SU-DHL-6 (cell line): ENCODE results near the gene RNF123.
A peak's percentile ranks its signal among the peaks of the same experiment; 100 is the strongest.

Experiments used
- H2AFZ ChIP-seq: fragments of 200-600 bp; sonication (generic); 2 replicates; pipeline ENCODE4 v1.6.1; 2014; ENCODE audit warnings: low read depth, mild to moderate bottlenecking, moderate library complexity, mixed read lengths, antibody characterized with exemption, low read length; ENCODE audit not compliant: severe bottlenecking
- H3F3A ChIP-seq: fragments of 200-600 bp; shearing (Covaris generic); 2 replicates; pipeline ENCODE4 v1.6.0; 2016; ENCODE audit warnings: antibody characterized with exemption, mild to moderate bottlenecking; ENCODE audit not compliant: insufficient read depth
- H3K27ac ChIP-seq: fragments of 200-600 bp; sonication (generic); 2 replicates; pipeline ENCODE4 v1.5.1; 2016; ENCODE audit warnings: low read depth, mild to moderate bottlenecking, low read length, moderate library complexity, mixed read lengths
- H3K27me3 ChIP-seq: fragments of 200-600 bp; sonication (generic), shearing (Covaris generic); 2 replicates; pipeline ENCODE4 v1.6.0; 2014; ENCODE audit warnings: mild to moderate bottlenecking, low read length
- H3K36me3 ChIP-seq: fragments of 200-600 bp; sonication (generic); 2 replicates; pipeline ENCODE4 v1.6.1; 2014; ENCODE audit warnings: mild to moderate bottlenecking, low read length, mixed read lengths
- H3K4me2 ChIP-seq: fragments of 300-600, 200-600 bp; shearing (Covaris generic), sonication (generic); 2 replicates; pipeline ENCODE4 v1.6.0; 2014; ENCODE audit warnings: low read length, low read depth, mild to moderate bottlenecking; ENCODE audit not compliant: poor library complexity, severe bottlenecking
- H3K4me3 ChIP-seq: fragments of 200-600 bp; sonication (generic); 2 replicates; pipeline ENCODE4 v1.5.1; 2014; ENCODE audit warnings: antibody characterized with exemption, low read length, mild to moderate bottlenecking, mixed read lengths; ENCODE audit not compliant: insufficient read depth, poor library complexity, severe bottlenecking
- H3K79me2 ChIP-seq: fragments of 200-600 bp; sonication (generic); 2 replicates; pipeline ENCODE4 v1.6.1; 2014; ENCODE audit warnings: mild to moderate bottlenecking, low read length, moderate library complexity; ENCODE audit not compliant: insufficient read depth
- H3K9ac ChIP-seq: fragments of 200-600 bp; sonication (generic); 2 replicates; pipeline ENCODE4 v1.7.0; 2014; ENCODE audit warnings: mild to moderate bottlenecking, low read length
- H3K9me2 ChIP-seq: fragments of 200-600 bp; sonication (generic); replicated peaks from 2 replicates; pipeline ENCODE4 v1.6.1; 2014; ENCODE audit warnings: low read length; ENCODE audit not compliant: insufficient read depth
- H3K9me3 ChIP-seq: fragments of 200-600 bp; sonication (generic); 2 replicates; pipeline ENCODE4 v1.6.1; 2014; ENCODE audit warnings: low read length, mixed read lengths; ENCODE audit not compliant: insufficient read depth
- H4K20me1 ChIP-seq: fragments of 200-600 bp; sonication (generic); 2 replicates; pipeline ENCODE4 v1.6.1; 2014; ENCODE audit warnings: low read depth, mild to moderate bottlenecking, antibody characterized with exemption, low read length, moderate library complexity, mixed read lengths
- CTCF ChIP-seq: fragments of 200-600 bp; sonication (generic); IDR thresholded peaks from one replicate; pipeline ENCODE4 v1.5.1; 2017; ENCODE audit warnings: antibody characterized with exemption, mild to moderate bottlenecking, low read length, moderate library complexity; ENCODE audit not compliant: insufficient read depth, poor library complexity, severe bottlenecking
- EZH2phosphoT487 ChIP-seq: fragments of 200-600 bp; sonication (generic), shearing (Covaris generic); conservative IDR thresholded peaks from 2 replicates; pipeline ENCODE4 v1.6.1; 2018; ENCODE audit warnings: mild to moderate bottlenecking, antibody characterized with exemption, low read length, moderate library complexity, mixed read lengths

RNF123 gene

GRCh38 chr3:49724586-49724985 lies 35.2 kb downstream of the RNF123 start:
- Histone ChIP-seq H3K9ac (peak overlapping the region; percentile 100), H3K4me2 (peak overlapping the region; percentile 99), H2AFZ (peak overlapping the region; percentile 89), H3K9me2 (no peaks in the 10 kb centered on the region), H3F3A (peaks cover 18% of the 10 kb centered on the region), H3K27ac (peak overlapping the region; percentile 79), H3K27me3 (no peaks in the 10 kb centered on the region), H3K79me2 (0 out of 2 replicates have a peak, but pooled peaks cover 3% of the 10 kb centered on the region), H3K4me3 (peak overlapping the region; percentile 74), H4K20me1 (no peaks in the 10 kb centered on the region), H3K36me3 (no peaks in the 10 kb centered on the region), H3K9me3 (no peaks in the 10 kb centered on the region)
- TF ChIP-seq EZH2phosphoT487 (no peak), CTCF (no peak)

- Histone ChIP-seq H3K27me3 (no peaks in the 10 kb centered on the region), H3K4me2 (no peak overlapping the region), H3K9me2 (no peaks in the 10 kb centered on the region), H3K27ac (no peak overlapping the region), H3K4me3 (no peak overlapping the region), H3K79me2 (0 out of 2 replicates have a peak, but pooled peaks cover 3% of the 10 kb centered on the region), H4K20me1 (no peaks in the 10 kb centered on the region), H3F3A (peaks cover 13% of the 10 kb centered on the region), H3K36me3 (no peaks in the 10 kb centered on the region), H2AFZ (no peak overlapping the region), H3K9ac (no peak overlapping the region), H3K9me3 (no peaks in the 10 kb centered on the region)
- TF ChIP-seq CTCF (no peak), EZH2phosphoT487 (no peak)
These were observed 36.7 kb downstream of the RNF123 start for GRCh38 chr3:49725906-49726681.

GRCh38 chr3:49727154-49727923 lies 38.0 kb downstream of the RNF123 start:
- H3K27ac ChIP-seq: no peak overlapping the region
- H3F3A ChIP-seq: peaks cover 9% of the 10 kb centered on the region
- H3K9me3 ChIP-seq: no peaks in the 10 kb centered on the region
- no peak for TF ChIP-seq EZH2phosphoT487
- no peak for TF ChIP-seq CTCF
- H3K4me3 ChIP-seq: no peak overlapping the region
- no peaks in the 10 kb centered on the region for H3K27me3 ChIP-seq
- no peaks in the 10 kb centered on the region for H4K20me1 ChIP-seq
- no peaks in the 10 kb centered on the region for H3K36me3 ChIP-seq
- H3K9me2 ChIP-seq: no peaks in the 10 kb centered on the region
- H3K9ac ChIP-seq: no peak overlapping the region
- 0 out of 2 replicates have a peak, but pooled peaks cover 3% of the 10 kb centered on the region for H3K79me2 ChIP-seq
- no peak overlapping the region for H3K4me2 ChIP-seq
- H2AFZ ChIP-seq: no peak overlapping the region
